HUES6 (cell line): ENCODE measurements around the gene ZNF429.
"Not testable (repeated sequence)": the region's sequence is repeated elsewhere in the genome, so short reads cannot be mapped to it uniquely, and the experiment has no call there.

Experiments
- H3K27ac ChIP-seq: 2 replicates; pipeline ENCODE4 v1.7.0; 2013; ENCODE audit warnings: low read depth, mild to moderate bottlenecking, low read length, inconsistent platforms
- H3K27me3 ChIP-seq: 2 replicates; pipeline ENCODE4 v1.6.1; 2013; ENCODE audit warnings: low read length; ENCODE audit not compliant: control insufficient read depth, insufficient read depth
- H3K36me3 ChIP-seq: 2 replicates; pipeline ENCODE4 v1.6.1; 2013; ENCODE audit warnings: low read length; ENCODE audit not compliant: control insufficient read depth, insufficient read depth
- H3K4me1 ChIP-seq: 2 replicates; pipeline ENCODE4 v1.6.1; 2013; ENCODE audit warnings: low read length; ENCODE audit not compliant: control insufficient read depth, insufficient read depth
- H3K4me3 ChIP-seq: 2 replicates; pipeline ENCODE4 v1.5.1; 2013; ENCODE audit warnings: low read depth, low read length
- H3K9ac ChIP-seq: one replicate; pipeline ENCODE4 v1.6.1; 2013; ENCODE audit warnings: mild to moderate bottlenecking, low read length
- H3K9me3 ChIP-seq: 2 replicates; pipeline ENCODE4 v1.6.1; 2013; ENCODE audit warnings: low read depth, low read length; ENCODE audit not compliant: control insufficient read depth, insufficient read depth

The ZNF429 gene

DNA sequence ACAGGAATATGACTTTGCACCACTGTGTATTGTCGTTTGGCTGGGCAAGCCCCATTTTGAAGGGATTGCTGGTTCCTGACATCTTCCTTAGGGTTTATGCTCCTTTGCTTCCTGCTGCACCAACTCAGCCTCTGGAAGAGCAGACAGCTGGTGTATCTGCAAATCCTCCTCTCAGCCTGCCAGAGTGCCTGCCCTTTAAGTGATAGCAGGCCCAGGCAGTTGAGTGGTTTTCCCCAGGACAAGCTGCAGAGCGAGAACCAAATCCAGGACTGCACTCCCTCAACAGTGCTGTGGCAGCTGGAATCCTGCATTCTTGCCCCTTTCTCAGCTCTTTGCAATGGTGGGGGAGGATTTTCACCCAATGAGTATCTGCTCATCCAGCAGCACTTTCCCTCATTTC is 85.5 kb downstream of the ZNF429 start:
- no peaks in the 10 kb centered on the region for H3K4me1 ChIP-seq
- no peaks in the 10 kb centered on the region for H3K36me3 ChIP-seq
- H3K4me3 ChIP-seq = no peak overlapping the region
- H3K27me3 ChIP-seq = peaks cover 17% of the 10 kb centered on the region
- no peak overlapping the region for H3K9ac ChIP-seq
- peaks cover 72% of the 10 kb centered on the region for H3K9me3 ChIP-seq
- H3K27ac ChIP-seq = no peak overlapping the region

DNA sequence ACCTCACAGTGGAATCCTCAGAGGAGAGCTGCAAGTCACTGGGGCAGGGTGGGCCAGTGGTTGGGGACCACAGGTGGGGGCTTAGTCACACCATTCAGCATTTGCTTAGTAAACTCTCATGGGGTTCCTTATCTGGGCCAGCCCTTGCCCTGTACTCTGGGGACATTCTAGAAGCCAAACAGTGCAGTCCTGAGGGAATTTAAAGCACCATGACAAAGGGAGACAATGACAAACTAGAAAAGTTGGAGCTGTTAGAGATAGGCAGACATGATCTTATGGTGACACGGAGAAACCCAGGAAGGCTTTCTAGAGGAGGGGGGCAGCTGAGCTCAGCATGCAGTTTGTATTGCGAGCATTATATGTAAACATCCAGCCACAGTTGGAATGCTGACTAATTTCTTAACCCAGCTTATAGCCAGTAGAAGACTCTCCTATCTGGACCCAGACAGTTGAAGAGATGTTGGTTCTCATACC is 87.6 kb downstream of the ZNF429 start:
- no peak overlapping the region for H3K4me3 ChIP-seq
- H3K9me3 ChIP-seq = peaks cover 81% of the 10 kb centered on the region
- H3K4me1 ChIP-seq = no peaks in the 10 kb centered on the region
- no peaks in the 10 kb centered on the region for H3K36me3 ChIP-seq
- H3K27me3 ChIP-seq = no peaks in the 10 kb centered on the region
- no peak overlapping the region for H3K27ac ChIP-seq
- H3K9ac ChIP-seq = no peak overlapping the region

DNA sequence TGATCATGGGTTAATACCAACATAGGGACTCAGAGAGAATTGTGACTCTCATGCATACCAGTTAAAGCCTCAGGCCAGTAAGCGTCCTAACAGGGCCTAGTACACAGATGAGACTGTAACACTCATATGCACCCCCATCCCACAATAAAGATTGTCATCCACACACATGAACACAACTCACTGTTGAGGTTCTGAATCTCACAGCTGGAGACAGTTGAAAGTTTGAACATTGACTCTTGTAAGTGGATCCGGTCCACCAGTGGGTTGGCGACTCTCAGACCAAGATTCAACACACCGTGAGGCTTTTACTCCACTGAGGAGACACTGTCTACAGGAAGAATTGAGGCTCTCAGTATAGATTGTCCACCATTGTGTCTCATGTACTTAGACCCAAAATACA is 88.1 kb downstream of the ZNF429 start:
- Histone ChIP-seq H3K27ac (no peak overlapping the region), H3K4me3 (no peak overlapping the region), H3K27me3 (no peaks in the 10 kb centered on the region), H3K36me3 (no peaks in the 10 kb centered on the region), H3K4me1 (no peaks in the 10 kb centered on the region), H3K9me3 (peaks cover 78% of the 10 kb centered on the region), H3K9ac (no peak overlapping the region)

DNA sequence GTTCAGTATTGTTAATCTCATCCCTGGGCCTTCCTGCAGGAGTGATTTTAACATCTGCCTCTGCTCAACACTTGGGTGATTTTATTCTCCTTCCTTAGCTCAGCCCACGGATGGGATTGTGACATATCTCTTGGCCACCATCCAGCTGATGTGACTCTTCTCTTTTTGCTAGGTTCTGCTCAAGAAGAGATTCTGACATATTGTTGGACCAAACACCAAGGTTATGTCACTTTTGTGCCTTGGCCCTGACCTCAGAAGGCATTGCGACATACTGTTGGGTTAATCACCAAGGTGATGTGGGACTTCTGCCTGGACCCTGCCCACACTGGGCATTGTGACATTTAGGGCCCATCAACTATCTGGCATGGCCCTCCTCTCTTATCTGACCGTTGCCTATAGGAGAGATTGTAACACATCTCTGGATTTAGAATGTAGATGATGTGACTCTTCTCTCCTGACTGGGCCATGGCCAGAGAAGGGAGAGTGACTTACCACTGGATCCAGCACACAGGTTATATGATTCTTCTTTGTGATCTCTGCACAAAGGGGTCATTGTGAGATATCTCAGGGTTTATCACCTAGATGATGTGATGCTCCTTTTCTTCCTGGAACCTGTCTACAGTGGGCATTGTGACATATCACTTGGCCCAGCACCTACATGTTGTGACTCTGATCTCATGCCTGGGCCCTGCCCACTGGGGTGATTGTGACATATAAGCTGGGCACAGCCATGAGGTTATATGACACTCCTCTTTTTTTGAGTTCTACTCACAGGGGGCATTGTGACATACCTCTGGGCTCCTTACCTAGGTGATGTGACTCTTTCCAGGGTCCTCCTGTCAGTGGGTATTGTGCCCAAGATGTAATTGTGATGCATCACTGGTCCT is 88.8 kb downstream of the ZNF429 start:
- Histone ChIP-seq H3K9ac (no peak overlapping the region), H3K4me1 (no peaks in the 10 kb centered on the region), H3K4me3 (no peak overlapping the region), H3K9me3 (peaks cover 81% of the 10 kb centered on the region), H3K36me3 (no peaks in the 10 kb centered on the region), H3K27me3 (no peaks in the 10 kb centered on the region), H3K27ac (no peak overlapping the region)

DNA sequence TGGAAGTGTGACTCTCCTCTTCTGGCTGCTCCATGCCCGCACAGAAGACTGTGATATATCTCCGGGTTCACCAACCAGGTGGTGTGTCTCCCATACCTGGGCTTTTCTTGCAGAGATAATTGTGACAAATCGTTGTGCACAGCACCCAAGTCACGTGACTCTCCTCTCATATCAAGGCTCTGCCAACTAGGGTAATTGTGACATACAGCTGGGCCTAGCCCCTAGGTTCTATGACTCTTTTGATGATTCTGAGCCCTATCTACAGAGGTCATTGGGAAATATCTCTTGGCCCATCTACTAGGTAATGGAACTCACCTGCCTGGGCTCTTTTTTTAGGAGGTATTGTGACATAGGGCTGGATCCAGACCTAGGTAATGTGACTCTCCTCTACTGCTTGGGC is 89.8 kb downstream of the ZNF429 start:
- no peaks in the 10 kb centered on the region for H3K27me3 ChIP-seq
- no peaks in the 10 kb centered on the region for H3K36me3 ChIP-seq
- H3K9me3 ChIP-seq = peaks cover 81% of the 10 kb centered on the region
- H3K4me1 ChIP-seq = no peaks in the 10 kb centered on the region
- H3K27ac ChIP-seq = no peak overlapping the region
- no peak overlapping the region for H3K4me3 ChIP-seq
- no peak overlapping the region for H3K9ac ChIP-seq

DNA sequence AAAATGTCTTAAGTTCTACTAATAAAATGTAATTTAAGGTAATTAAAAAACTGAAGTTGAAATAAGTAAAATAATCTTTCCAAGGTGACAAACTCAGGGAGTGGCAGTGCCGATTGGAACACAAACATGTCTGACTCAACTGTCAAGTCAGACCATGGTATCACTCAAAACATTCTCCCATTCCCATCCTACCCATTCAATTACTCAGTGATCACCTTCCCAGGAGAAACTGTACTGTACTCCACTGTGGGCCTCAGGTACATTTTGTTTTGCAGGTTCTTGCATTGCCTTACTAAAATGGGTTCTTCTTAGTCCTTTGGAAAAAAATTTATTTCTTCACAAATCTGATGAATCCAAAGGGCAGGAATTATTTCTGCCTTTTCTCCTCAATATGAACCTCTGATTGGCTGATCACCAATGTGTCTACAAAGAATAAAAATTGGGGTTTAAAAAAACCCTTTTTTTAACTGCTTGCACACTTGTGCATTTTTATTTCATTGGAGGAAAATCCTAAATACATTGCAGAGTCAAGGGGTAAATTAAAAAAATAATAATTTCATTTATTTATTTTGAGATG is 96.8 kb downstream of the ZNF429 start:
- Histone ChIP-seq H3K36me3 (no peaks in the 10 kb centered on the region), H3K27me3 (no peaks in the 10 kb centered on the region), H3K9ac (no peak overlapping the region), H3K9me3 (peaks cover 45% of the 10 kb centered on the region), H3K27ac (no peak overlapping the region), H3K4me3 (no peak overlapping the region), H3K4me1 (peaks cover 4% of the 10 kb centered on the region; the same call in 1 of the 2 replicates)

DNA sequence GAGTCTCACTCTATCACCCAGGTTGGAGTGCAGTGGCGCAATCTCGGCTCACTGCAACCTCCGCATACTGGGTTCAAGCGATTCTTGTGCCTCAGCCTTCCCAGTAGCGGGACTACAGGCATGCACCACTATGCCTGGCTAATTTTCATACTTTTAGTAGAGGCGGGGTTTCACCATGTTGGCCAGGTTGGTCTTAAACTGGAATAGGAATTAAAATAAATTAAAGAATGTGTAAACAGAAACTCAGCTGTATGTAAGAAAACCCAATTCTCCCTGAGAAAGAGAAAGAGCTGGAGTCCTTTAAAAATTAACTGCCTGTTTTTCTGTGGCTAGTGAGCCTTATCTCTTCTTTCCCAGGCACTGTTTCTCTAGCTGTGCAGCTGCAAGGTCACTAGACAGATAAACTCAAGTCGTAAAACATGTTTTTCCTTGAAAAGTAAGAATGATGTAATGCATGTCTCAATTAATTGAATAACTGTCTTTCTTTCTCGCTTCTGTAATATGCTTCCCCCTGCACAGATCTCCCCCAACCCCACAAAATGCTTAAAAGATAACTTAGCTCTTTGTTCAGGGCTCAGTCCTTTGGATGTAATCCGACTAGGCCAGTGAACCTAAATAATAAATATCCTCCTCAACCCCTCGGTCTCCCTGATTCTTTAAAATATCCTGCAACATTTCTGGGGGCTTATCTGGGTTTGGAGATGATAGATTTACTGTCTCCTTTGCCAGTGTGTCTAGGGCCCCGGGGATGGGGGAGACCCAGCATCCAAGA is 97.4 kb downstream of the ZNF429 start:
- H3K27ac ChIP-seq, H3K4me3 ChIP-seq, H3K4me1 ChIP-seq, H3K9ac ChIP-seq, H3K36me3 ChIP-seq, H3K27me3 ChIP-seq: not testable (repeated sequence)
- H3K9me3 ChIP-seq = peaks cover 39% of the 10 kb centered on the region

DNA sequence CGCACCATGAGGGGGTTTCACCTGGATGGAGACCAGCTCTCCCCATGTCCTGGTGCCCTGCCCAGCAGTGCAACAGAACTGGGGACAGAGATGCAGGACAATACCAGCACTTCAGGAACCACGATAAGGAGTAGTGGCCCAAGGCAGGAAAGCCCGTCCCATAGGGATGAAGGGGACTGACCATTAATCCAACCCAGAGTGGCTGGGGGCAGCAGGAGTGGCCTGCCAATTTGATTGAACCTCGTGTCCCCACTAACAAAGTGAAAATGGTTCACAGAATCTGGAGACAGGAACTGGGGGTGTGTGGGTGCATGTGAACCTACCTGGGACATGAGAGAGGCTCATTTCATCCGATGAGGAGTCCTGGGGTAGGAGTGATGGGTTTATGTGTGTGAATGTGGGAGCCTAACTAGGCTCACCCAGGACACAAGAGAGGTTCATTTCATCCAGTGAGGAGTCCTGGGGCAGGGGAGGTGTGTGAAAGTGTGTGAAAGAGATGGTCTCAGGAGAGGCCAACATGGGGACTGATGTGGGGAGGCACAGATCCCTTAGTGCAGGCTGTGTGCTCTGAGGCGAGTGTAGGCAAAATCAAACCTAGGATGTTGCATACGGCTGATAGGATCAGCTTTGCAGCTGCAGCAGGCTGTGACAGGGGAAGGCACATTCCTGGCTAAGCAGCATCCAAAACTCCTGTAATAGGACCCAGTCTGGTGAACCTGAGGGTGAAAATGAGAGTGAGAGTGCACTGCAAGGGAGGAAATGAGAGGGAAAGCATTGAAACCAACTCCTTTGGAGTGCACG is 98.2 kb downstream of the ZNF429 start:
- no peak overlapping the region for H3K27ac ChIP-seq
- H3K9ac ChIP-seq = no peak overlapping the region
- H3K27me3 ChIP-seq = no peaks in the 10 kb centered on the region
- H3K36me3 ChIP-seq = no peaks in the 10 kb centered on the region
- H3K4me1 ChIP-seq = peaks cover 4% of the 10 kb centered on the region; the same call in 1 of the 2 replicates
- peaks cover 41% of the 10 kb centered on the region for H3K9me3 ChIP-seq
- H3K4me3 ChIP-seq = peak overlapping the region; percentile 15; the same call in 1 of the 2 replicates

DNA sequence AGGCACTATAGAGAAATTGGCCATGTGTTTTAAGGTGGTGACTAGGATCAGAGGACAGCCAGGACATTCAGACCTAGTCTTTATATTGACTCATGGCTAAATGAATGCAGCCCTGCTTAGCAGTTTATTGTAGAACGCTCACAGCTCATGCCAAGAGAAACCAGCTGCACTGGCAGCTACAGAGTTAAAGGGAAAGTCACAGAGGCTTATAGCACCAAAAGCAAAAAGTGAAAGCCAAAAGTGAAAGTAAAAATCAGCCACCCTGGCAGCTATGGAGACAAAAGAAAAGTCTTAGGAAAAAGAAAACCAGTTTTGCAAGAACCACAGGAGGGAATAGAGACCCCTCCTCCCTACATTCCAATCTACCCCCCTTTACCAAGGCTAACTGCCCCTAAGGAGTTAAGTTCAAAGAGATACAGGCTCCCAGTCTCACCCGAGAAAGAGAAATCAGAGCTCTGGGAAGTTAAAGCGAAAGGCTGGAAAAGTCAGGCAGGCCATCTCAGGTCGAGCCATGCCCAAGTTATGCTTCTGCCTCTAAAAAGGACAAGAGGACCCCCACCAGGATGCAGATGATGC is 99.0 kb downstream of the ZNF429 start:
- Histone ChIP-seq H3K9ac (no peak overlapping the region), H3K27ac (no peak overlapping the region), H3K9me3 (peaks cover 36% of the 10 kb centered on the region), H3K4me3 (peak overlapping the region; percentile 15; the same call in 1 of the 2 replicates), H3K4me1 (peaks cover 4% of the 10 kb centered on the region; the same call in 1 of the 2 replicates), H3K27me3 (no peaks in the 10 kb centered on the region), H3K36me3 (no peaks in the 10 kb centered on the region)
